ENCODE results near the gene ADAR. TPM values are rescaled to one million over a fixed set of nuclear protein-coding genes. Genes with fewer than 3 reads are reported as not detected.

ADAR gene
- total and polyA plus RNA-seq, 2 of the 8 experiments (the other 6 are each of a cell fraction or from before 2014, with no cell fraction given), result 125 to 242 TPM

DNA sequence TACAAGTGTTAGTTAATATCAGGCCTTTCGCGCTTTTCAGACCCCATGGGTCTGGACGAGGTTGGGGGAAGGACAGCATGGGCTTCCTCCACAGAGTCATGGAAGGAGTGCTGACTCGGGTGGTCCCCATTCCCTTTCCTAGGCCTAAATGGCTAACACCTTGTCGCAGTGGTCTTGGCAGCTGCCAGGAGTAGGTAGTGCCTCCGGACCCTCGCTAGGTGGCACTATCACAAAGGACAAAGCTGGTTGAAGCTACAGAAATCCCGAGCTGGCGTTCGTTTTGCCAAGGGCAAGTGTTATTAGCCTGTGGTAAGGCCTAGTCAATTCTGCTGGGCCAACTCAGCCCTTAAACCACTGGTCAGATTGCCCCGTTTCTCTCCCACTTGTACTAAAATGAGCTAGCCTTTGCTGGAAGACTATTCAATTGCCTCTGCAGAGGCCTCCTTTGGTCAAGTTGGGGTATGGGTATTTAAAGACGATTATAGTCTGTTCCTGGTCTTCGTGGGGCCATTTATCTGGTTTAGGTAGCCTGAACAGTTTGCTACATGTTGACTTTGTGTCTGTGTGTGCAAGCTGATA lies 48.4 kb downstream of the ADAR start (continued):
- TF ChIP-seq, protein P1, sequence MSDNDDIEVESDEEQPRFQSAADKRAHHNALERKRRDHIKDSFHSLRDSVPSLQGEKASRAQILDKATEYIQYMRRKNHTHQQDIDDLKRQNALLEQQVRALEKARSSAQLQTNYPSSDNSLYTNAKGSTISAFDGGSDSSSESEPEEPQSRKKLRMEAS (IDR thresholded peaks at IDR 0.05), result peak; percentile 51; the same call in 1 of the 2 replicates
- TF ChIP-seq RBBP5 (IDR thresholded peaks at IDR 0.05; ENCODE audit: borderline replicate concordance, low read depth, low read length) (no peak), RXRA (IDR thresholded peaks at IDR 0.05; ENCODE audit: insufficient read depth, low read depth, low read length) (no peak), BCL11A (IDR thresholded peaks at IDR 0.05; ENCODE audit: low read depth in 2 of 2, low read length in 2 of 2) (no peak), FOSL1 (IDR thresholded peaks at IDR 0.05; ENCODE audit: insufficient read depth, low read depth, low read length) (no peak), NANOG (IDR thresholded peaks at IDR 0.05; ENCODE audit: insufficient read depth, low read depth, low read length, poor library complexity, severe bottlenecking) (no peak), YY1 (IDR thresholded peaks at IDR 0.05; ENCODE audit: low read depth, low read length) (no peak), CTBP2 (IDR thresholded peaks at IDR 0.05; ENCODE audit: borderline replicate concordance, insufficient read depth, insufficient read length, low read length) (no peak), SIX5 (IDR thresholded peaks at IDR 0.05; ENCODE audit: low read depth, low read length) (no peak)
- TF ChIP-seq, protein P2, sequence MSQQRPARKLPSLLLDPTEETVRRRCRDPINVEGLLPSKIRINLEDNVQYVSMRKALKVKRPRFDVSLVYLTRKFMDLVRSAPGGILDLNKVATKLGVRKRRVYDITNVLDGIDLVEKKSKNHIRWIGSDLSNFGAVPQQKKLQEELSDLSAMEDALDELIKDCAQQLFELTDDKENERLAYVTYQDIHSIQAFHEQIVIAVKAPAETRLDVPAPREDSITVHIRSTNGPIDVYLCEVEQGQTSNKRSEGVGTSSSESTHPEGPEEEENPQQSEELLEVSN (IDR thresholded peaks at IDR 0.05), result no peak
